Astrocyte of the cerebellum (primary cell): ENCODE data around the gene TMED7.

Experiments used
- DNase-seq: peaks from one replicate; pipeline ENCODE4 v3.0.0-alpha.2; 2011; ENCODE audit warnings: low read depth
- H3K4me3 ChIP-seq: 2 replicates; pipeline ENCODE4 v1.5.1; 2011; ENCODE audit warnings: mild to moderate bottlenecking, low read depth, low read length, moderate library complexity
- CTCF ChIP-seq: IDR thresholded peaks from 2 replicates; pipeline ENCODE4 v1.5.1; 2012; ENCODE audit warnings: low read length, low read depth, moderate library complexity, mild to moderate bottlenecking; ENCODE audit errors: missing control alignments
- in situ Hi-C: cut with HindIII; loops from 2 replicates; pipeline ENCODE4 v1.10.0; 2017; ENCODE audit warnings: low sequenced_read_pairs

The TMED7 gene

GRCh38 chr5:115600766-115601165, 25.1 kb downstream of the TMED7 start:
- in situ Hi-C loops: no loop called here
- peak overlapping the region; percentile 47 for H3K4me3 ChIP-seq
- no peak for TF ChIP-seq CTCF
- no peak for DNase-seq

GRCh38 chr5:115599924-115600323, 25.9 kb downstream of the TMED7 start:
- TF ChIP-seq CTCF: no peak
- H3K4me3 ChIP-seq: no peak overlapping the region
- in situ Hi-C loops: no loop called here
- DNase-seq: no peak

- DNase-seq: no peak
- in situ Hi-C loops: no loop called here
- no peak for TF ChIP-seq CTCF
- H3K4me3 ChIP-seq: no peak overlapping the region
These were observed 26.3 kb downstream of the TMED7 start for GRCh38 chr5:115599502-115599901.

GRCh38 chr5:115594128-115595047, 31.4 kb downstream of the TMED7 start:
- in situ Hi-C loops: no loop called here
- DNase-seq: no peak
- TF ChIP-seq CTCF: no peak
- no peak overlapping the region for H3K4me3 ChIP-seq

- DNase-seq: no peak
- in situ Hi-C loops: no loop called here
- TF ChIP-seq CTCF: no peak
- no peak overlapping the region for H3K4me3 ChIP-seq
These were observed 36.8 kb downstream of the TMED7 start for GRCh38 chr5:115589043-115589442.

GRCh38 chr5:115588640-115589039, 37.2 kb downstream of the TMED7 start:
- no peak overlapping the region for H3K4me3 ChIP-seq
- in situ Hi-C loops: no loop called here
- no peak for DNase-seq
- TF ChIP-seq CTCF: no peak
